ENCODE measurements around the gene C1orf159.

C1orf159 gene

GRCh38 chr1:1053682-1054081 is 62.2 kb downstream of the C1orf159 start:
- no peak for DNase-seq (ENCODE audit: low read depth, low spot score)

- DNase-seq (ENCODE audit: low read depth, low spot score) = no peak
Observed at GRCh38 chr1:1053022-1053421, 62.9 kb downstream of the C1orf159 start.

- DNase-seq (ENCODE audit: low read depth, low spot score) = no peak
Observed at GRCh38 chr1:1052003-1052840, 63.7 kb downstream of the C1orf159 start.

- DNase-seq (ENCODE audit: low read depth, low spot score) = no peak
Observed at GRCh38 chr1:1051127-1051810, 64.6 kb downstream of the C1orf159 start.

GRCh38 chr1:1050577-1051052 is 65.3 kb downstream of the C1orf159 start:
- DNase-seq (ENCODE audit: low read depth, low spot score) = no peak

- no peak for DNase-seq (ENCODE audit: low read depth, low spot score)
Observed at GRCh38 chr1:1049318-1050165, 66.3 kb downstream of the C1orf159 start.

- no peak for DNase-seq (ENCODE audit: low read depth, low spot score)
Observed at GRCh38 chr1:1048765-1049164, 67.1 kb downstream of the C1orf159 start.

- no peak for DNase-seq (ENCODE audit: low read depth, low spot score)
Observed at GRCh38 chr1:1047963-1048362, 67.9 kb downstream of the C1orf159 start.

GRCh38 chr1:1047407-1047806 is 68.5 kb downstream of the C1orf159 start:
- no peak for DNase-seq (ENCODE audit: low read depth, low spot score)

GRCh38 chr1:1046767-1047166 is 69.1 kb downstream of the C1orf159 start:
- DNase-seq (ENCODE audit: low read depth, low spot score) = no peak

GRCh38 chr1:1046243-1046642 is 69.6 kb downstream of the C1orf159 start:
- no peak for DNase-seq (ENCODE audit: low read depth, low spot score)

GRCh38 chr1:1045129-1045528 is 70.8 kb downstream of the C1orf159 start:
- DNase-seq (ENCODE audit: low read depth, low spot score) = no peak

- no peak for DNase-seq (ENCODE audit: low read depth, low spot score)
Observed at GRCh38 chr1:1044455-1045078, 71.3 kb downstream of the C1orf159 start.

GRCh38 chr1:1043921-1044320 is 72.0 kb downstream of the C1orf159 start:
- DNase-seq (ENCODE audit: low read depth, low spot score) = no peak

GRCh38 chr1:1043411-1043810 is 72.5 kb downstream of the C1orf159 start:
- no peak for DNase-seq (ENCODE audit: low read depth, low spot score)

GRCh38 chr1:1042835-1043234 is 73.1 kb downstream of the C1orf159 start:
- DNase-seq (ENCODE audit: low read depth, low spot score) = no peak

GRCh38 chr1:1041873-1042272 is 74.0 kb downstream of the C1orf159 start:
- no peak for DNase-seq (ENCODE audit: low read depth, low spot score)

- no peak for DNase-seq (ENCODE audit: low read depth, low spot score)
Observed at GRCh38 chr1:1041092-1041523, 74.8 kb downstream of the C1orf159 start.

- peak; percentile 55 for DNase-seq (ENCODE audit: low read depth, low spot score)
Observed at GRCh38 chr1:1040004-1040991, 75.6 kb downstream of the C1orf159 start.
